ENCODE measurements around the gene MGP.

Gene MGP

DNA sequence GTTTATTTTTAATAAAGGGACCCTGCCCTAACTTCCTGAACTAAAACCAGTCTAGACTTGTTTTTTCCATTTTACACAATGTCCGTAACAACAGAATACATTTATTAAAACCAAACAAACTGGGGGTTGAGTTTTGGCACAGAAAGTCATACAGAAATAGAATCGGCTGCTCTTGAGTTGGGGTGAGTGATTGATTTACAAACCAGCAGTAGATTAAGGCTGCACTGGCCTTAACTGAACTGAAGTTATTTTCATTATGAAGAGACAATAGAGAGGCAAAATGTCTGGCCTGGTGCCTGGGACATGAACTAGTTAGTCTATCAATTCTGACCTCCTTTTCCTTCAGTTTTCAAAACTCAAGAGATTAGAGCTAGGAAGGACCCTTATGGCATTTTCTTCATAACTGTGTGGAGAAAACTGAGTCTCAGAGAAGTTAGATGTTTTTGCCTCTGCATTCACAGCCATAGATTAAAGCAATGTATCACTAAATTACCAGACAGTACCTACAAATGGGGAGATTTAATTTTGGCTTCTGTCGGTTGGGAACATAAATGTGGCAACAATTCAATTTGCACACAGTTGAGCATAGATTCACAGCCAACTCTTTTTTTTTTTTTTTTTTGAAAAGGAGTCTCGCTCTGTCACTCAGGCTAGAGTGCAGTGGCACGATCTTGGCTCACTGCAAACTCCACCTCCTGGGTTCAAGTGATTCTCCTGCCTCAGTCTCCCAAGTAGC lies 19.8 kb upstream of the MGP start:
- in situ Hi-C loops (cut with HindIII; ENCODE audit: low pct_ligation_motif_present, low pct_unique_long_range_greater_than_20kb, low sequenced_read_pairs): no loop called here
- DNase-seq: no peak

DNA sequence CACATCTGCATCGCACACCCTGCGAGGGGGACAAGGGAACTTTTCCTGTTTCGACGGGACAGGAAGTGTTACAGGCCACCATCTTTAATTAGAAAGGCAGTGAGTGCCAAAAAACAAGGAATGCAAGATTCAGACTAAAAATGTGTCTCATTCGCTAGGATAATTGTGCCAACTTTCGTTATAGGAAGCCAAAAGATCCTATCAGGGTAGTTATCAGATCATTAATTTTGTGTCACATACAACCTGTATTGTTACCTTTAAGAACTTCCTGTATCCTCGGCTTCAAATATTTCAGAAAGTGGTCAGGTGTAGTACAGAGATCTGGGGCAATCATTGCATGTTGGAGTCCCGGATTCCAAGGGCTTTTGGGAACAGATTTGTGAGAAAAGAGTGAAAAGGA lies 19.2 kb upstream of the MGP start:
- no peak for DNase-seq
- in situ Hi-C loops (cut with HindIII; ENCODE audit: low pct_ligation_motif_present, low pct_unique_long_range_greater_than_20kb, low sequenced_read_pairs): no loop called here

DNA sequence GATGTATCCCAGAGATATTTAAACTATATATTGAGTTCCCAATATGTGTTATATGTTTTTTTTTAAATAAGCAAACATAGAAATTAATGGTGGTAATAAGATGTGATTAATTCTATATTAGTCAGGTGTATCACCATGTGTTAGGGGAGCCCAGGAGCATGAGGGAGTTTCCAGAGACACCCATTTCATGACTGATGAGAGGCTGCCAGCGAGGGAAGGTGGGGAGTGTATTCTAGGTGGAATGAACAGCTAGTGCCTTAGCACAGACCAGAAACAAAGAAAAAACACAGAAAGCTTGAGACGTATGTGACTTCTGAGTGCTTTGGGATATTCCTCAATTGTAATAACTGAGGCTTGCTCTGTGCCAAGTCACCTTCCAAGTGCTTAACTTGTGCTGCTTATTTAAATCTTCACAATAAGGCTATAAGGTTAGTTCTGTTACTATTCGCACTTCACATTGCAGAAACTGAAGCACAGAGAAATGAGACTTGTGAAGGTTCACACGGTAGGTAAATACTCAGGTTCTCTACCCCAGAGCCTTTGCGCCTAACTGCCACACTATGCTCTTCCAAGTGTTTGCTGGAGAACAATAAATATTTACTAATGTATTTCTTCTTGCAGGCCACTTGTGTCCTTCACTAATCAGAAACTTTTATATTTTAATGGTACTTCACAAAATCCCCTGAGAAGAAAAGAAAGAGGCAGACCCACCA lies 17.9 kb upstream of the MGP start:
- no peak for DNase-seq
- in situ Hi-C loops (cut with HindIII; ENCODE audit: low pct_ligation_motif_present, low pct_unique_long_range_greater_than_20kb, low sequenced_read_pairs): no loop called here

DNA sequence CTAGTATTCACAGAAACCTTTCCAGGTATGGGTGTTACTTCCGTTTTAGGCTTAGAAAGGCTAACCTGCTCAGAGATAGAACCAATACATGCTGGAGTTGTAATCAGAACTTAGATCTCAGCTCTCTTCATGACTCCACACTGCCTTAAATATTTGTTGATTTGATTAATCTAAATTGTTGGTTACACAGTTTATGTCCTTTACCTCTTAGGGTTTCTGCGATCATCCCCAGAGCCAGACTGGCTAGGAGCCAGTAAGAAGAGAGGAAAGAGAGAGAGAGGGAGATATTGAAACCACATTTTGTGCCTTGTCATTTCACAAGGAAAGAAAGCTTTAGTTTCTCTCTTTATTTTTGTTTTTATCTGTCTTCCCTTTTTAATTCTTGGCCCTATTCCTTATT lies 16.8 kb upstream of the MGP start:
- in situ Hi-C loops (cut with HindIII; ENCODE audit: low pct_ligation_motif_present, low pct_unique_long_range_greater_than_20kb, low sequenced_read_pairs): no loop called here
- no peak for DNase-seq

DNA sequence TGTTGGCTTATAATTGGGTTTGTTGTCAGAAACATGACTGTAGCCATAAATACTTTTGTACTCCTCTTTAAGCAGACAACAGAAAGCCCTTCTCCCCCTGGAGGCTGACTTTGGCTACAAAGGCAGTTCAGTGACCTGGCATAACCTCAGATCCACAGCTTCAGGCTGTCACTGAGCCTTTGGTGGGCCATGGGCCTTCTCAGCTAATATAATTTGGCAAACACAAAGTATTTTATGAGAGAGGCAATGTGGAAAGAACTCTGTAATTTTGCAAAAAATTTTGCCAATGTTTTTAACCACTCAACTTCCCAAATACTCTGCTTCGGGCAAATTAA lies 15.5 kb upstream of the MGP start:
- no peak for DNase-seq
- in situ Hi-C loops (cut with HindIII; ENCODE audit: low pct_ligation_motif_present, low pct_unique_long_range_greater_than_20kb, low sequenced_read_pairs): no loop called here

DNA sequence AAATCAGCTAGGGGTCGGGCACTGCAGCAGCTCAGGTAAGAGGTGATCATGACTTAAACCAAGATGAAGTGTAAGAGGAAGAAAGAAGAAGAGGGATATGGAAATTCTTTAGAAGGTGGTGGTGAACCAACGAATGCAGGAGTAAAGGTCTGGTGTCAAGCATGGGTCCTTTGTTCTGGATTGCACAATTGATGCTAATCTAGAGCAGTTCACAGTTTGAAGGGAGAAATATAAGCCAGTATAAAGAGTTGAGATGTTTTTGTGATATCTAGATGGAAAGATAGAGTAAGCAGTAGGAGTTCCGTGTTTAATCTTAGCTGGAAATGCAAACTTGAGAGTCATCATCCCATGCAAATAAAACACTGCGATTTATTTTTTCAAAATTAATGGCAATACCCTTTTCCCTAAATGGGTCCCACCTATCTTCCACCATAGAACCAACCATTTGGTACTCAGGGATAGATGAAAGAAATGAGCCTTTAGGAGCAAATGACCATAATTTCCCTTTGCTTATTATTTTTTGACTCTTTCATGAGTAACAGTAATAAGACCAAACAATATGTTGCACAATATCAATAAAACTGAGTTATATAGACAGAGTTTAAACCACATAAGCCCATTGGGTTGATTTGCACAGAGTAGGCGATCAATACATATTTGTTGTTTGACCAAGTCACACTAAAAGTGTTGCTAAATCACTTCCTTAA lies 15.0 kb upstream of the MGP start:
- no peak for DNase-seq
- in situ Hi-C loops (cut with HindIII; ENCODE audit: low pct_ligation_motif_present, low pct_unique_long_range_greater_than_20kb, low sequenced_read_pairs): no loop called here

DNA sequence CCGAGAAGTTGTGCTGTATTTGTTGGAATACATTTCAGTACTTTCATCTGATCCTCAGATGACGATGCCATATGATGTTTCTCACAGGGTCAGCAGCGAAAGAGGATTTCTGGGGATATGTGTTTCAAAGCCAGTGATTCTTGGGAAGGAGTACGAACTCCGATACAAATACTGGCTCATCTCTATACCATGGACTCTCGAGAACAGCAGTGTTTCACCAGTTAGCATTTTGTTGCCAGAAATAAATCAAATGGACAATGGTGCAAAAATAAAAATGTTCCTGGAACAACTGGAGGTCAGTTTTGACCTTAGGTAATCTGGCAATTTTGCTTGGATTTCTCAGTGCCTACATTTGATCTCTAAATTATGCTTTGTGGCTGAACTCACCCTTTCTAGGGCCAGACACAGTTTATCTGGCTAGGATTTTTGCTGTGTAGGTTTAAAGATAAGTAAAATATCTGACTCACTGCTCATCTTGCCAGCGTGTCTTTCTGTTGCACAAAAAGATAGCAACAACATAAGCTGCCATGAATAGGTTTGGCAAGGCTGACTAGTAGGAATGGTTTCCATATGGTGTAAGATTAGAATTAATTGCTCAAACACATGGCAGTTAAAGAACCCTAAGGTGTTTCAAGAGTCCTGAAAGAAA lies 11.0 kb upstream of the MGP start:
- DNase-seq: no peak
- in situ Hi-C loops (cut with HindIII; ENCODE audit: low pct_ligation_motif_present, low pct_unique_long_range_greater_than_20kb, low sequenced_read_pairs): no loop called here

DNA sequence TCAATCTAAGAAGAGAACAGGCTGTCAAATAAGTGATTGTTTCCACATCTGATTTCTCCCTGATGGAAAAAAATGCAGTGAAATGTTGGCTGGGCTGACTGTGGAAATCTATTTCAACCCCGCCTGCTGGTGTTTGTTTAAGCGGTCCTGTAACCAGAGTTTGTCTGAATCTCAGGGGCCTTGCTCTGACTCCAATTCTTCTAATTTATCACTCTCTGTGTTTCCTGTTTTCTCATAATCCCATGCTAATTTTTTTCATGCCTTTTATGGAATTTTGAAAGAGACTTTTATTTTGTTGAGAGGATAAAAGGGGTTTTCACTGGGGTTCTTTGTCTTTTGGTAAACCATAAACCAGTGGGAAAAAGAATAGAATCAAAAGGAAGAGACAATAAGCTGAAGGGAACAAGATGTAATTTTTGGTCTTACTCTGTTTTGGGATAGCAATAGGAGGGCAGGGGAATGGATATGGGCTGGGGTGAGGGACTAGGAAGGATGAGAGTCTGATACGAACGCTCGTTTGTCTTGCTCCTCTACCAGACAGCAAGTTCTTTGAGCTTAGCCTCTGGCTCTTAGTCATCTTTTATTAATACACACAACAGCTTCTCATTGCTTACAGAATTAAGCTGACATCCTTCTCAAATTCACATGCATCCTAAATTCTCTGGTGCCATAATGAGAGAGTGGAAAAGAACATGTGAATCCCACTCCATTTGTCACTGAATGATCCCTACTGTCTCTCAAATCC lies 8.0 kb upstream of the MGP start:
- in situ Hi-C loops (cut with HindIII; ENCODE audit: low pct_ligation_motif_present, low pct_unique_long_range_greater_than_20kb, low sequenced_read_pairs): no loop called here
- no peak for DNase-seq

DNA sequence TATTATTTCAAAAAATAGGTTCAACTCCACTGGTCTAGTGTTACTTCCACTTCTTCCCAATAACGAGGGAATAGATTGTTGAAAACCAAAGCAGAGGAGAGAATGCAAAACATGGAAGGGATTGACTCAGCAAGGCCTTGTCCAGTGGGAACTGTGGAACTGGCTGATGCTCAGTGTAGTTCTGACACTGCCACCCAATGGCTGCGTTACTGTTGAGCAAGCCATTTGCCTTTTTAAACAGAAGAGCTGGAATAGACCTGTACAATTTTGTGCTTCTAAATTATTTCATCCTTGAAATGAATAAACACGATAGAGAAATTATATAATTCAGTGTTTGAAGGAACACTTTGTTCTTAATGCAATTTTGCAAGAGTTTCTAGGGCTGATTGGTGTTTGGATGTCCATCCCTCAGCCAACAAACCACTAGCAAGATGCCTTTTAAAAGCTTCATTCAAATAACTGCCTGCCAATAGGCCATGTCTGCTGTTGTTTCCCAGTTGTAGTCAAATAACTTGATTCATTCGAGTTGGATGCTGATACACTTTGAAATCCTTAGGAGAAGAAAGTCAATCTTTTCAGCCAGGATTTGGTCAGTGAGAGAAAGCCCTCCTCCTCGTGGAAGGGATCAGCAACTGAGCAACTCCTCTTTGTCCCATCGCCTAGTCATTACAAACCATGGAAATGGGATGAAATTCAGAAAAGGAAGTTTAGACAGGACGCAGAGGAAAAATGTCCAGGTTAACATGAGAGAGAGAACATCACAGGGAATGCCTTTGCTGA lies 7.3 kb upstream of the MGP start:
- peak; percentile 48 for DNase-seq
- in situ Hi-C loops (cut with HindIII; ENCODE audit: low pct_ligation_motif_present, low pct_unique_long_range_greater_than_20kb, low sequenced_read_pairs): no loop called here

DNA sequence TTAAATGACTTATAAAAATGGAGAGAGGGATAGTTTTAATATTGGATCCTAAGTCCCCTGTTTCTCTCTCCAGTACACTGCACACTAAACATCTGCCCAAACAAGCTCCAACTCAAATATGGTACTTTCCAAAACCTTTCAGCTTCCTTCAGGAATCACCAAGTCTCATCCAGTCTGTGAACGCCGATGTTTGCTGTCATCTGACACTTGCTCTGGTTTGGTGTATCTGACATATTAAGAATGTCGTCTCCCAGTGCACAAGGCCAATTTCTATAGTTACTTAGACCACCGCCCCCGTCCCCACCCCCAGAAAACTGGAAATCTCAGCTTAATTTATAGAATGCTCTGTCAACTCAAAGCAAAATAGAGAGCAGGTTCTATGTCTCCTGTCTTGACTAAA lies 5.0 kb upstream of the MGP start:
- in situ Hi-C loops (cut with HindIII; ENCODE audit: low pct_ligation_motif_present, low pct_unique_long_range_greater_than_20kb, low sequenced_read_pairs): no loop called here
- no peak for DNase-seq

DNA sequence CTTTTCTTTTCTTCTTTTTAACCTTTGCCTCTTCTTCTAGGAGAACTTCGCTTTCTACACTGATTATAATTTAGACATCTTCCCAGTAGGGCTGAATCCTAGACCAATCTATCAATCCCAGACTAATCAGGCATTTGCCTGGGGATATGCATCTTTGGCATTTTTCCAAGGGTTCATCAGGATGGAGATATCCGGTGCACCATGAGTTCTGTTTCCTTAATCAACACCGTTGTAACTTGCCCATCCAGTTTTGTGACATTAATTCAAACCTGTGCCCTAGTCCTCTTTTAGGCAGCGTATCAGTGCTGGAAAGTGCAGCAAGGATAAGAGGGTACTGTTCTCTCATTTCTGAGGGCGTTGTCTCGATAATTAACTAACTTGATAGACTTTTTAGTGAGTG lies 617 bp upstream of the MGP start:
- no peak for DNase-seq
- in situ Hi-C loops (cut with HindIII; ENCODE audit: low pct_ligation_motif_present, low pct_unique_long_range_greater_than_20kb, low sequenced_read_pairs): no loop called here

DNA sequence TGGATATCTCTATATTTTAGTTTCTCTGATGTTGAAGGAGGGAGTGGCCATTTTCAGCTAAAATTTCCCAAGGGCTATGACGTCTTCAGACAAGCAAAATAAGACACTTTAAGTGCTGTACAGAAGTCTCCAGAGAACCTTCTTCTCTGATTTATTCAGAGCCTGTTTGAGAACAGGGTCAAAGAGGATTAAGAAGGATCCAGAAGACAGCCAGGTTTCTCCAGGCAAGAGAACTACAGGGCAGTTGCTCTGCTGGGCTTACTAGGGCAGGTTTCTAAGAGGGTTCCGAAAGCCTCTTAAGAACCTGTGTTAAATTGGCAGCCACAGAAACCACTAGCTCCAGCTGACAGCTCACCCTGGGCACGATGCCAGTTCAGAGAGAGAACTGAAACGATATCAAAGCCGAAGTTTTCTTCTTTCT lies 1.2 kb downstream of the MGP start:
- in situ Hi-C loops (cut with HindIII; ENCODE audit: low pct_ligation_motif_present, low pct_unique_long_range_greater_than_20kb, low sequenced_read_pairs): no loop called here

DNA sequence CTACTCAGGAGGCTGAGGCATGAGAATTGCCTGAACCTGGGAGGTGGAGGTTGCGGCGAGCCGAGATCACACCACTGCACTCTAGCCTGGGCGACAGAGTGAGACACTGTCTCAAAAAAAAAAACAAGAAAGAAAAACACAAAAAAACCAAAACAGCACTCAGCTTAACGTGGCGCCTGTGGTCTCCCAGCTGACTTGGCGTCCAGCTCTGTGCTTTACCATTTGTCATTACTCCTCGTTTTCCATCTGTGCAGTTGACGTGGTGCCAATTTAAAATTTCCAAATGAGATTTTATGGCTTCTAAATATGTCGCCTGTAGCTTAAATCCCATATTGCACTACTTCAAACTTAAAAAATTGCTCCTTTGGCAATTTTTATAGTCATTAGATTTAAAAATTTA lies 2.0 kb downstream of the MGP start:
- DNase-seq: no peak
- in situ Hi-C loops (cut with HindIII; ENCODE audit: low pct_ligation_motif_present, low pct_unique_long_range_greater_than_20kb, low sequenced_read_pairs): no loop called here

More for the DNA sequence above, 1.2 kb downstream of the MGP start:
- peak; percentile 71 for DNase-seq

DNA sequence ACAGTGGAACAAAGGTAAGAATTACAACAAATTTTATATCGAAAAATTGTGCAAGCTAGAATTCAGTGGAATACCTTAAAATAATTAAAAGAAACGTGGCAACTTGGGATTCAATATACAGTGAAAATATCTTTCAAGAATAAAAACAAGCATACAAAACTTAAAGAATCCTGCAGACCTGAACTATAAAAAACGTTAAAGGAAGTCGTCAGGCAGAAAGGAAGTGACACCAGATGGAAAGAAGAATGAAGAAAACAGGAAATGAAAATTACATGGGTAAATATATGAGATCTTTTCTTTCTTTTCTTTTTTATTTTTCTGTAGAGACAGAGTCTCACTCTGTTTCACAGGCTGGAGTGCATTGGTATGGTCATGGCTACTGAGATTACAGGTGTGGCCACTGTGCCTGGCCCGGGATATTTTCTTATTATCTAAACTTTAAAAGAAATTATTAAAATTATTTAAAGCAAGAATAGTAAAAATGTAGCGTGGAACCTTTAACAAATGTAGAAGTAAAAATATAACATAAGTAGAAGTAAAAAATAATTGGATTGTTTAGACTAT lies 4.7 kb downstream of the MGP start:
- in situ Hi-C loops (cut with HindIII; ENCODE audit: low pct_ligation_motif_present, low pct_unique_long_range_greater_than_20kb, low sequenced_read_pairs): no loop called here
- DNase-seq: no peak

DNA sequence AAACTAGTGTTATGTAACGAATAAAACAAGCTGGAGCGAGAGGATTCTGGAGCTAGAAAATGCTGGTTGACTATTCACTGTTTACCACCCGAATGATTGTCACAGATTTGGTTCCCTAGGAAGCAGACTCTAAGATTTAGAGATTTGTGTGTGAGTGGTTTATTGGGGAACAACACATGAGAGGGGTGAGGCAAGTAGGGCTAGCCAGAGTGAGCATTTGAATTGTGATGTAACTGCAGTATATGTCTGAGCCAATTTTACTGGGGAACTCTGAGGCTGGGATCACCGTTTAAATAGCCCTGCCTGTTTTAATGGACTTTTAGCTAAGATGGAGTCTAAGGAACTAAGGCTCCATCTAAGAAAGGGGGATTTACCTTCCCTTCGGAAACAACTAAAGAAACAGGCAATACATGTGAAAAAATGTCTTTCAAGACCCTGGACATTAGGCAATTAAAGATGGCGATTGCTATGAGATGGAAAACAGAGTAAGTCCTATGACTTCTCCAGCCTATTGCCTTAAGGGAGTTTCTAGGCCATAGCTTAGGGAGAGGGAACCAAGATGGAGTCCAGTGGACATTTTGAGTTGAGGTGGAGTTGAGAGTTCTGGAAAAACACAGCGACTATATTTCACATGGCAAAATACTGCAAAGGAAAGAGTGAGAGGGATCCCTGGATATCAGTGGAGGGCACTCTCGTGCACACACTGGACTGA lies 6.3 kb downstream of the MGP start:
- in situ Hi-C loops (cut with HindIII; ENCODE audit: low pct_ligation_motif_present, low pct_unique_long_range_greater_than_20kb, low sequenced_read_pairs): no loop called here
- no peak for DNase-seq

DNA sequence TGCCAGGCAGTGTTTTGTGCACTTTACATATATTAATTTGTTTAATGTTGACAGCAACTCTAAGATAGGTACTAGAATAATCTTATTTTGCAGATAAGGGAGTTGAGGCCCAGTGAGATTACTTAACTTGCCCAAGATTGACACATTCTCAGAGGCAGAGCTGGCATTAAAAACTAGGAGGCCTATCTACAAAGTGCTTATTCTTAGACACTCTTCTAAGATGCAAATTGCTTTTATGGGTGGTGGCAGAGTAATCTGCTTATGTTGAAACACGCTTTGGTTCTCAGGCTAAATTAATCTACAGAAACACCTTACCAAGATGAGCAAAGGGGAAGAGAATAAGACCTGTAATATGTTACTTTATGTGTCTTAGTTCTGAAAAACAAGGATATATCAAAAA lies 7.2 kb downstream of the MGP start:
- no peak for DNase-seq
- in situ Hi-C loops (cut with HindIII; ENCODE audit: low pct_ligation_motif_present, low pct_unique_long_range_greater_than_20kb, low sequenced_read_pairs): no loop called here

DNA sequence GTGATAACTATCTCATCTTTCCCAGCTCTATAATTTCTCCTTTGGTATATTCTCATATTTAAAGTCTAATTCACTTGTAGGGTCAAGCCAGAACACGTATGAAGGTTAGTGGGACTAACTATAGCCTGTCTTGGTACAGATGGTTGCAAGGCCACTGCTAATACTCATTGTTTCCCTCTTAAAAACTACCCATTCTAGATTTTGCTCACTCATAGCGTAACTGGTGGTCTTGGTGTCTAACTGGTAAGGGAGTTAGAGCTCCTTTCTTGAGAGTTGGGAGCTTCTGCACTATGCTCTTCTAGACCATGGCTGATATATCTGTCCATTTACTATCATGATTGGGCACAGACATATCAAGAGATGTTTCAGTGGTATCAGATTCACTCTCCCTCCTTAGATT lies 8.8 kb downstream of the MGP start:
- in situ Hi-C loops (cut with HindIII; ENCODE audit: low pct_ligation_motif_present, low pct_unique_long_range_greater_than_20kb, low sequenced_read_pairs): no loop called here
- no peak for DNase-seq

Measured in ACHN (cell line).